CD4-positive, alpha-beta T cell treated with Interleukin-1 beta for 1 hour (primary cell): ENCODE measurements around the gene ACTR5.
"Not testable (repeated sequence)": the region's sequence is repeated elsewhere in the genome, so short reads cannot be mapped to it uniquely, and the experiment has no call there.

Experiments used
- DNase-seq, 2 donors: peaks; one replicate each; pipeline ENCODE4 v3.0.0-alpha.2; 2020 to 2022

The ACTR5 gene

DNA sequence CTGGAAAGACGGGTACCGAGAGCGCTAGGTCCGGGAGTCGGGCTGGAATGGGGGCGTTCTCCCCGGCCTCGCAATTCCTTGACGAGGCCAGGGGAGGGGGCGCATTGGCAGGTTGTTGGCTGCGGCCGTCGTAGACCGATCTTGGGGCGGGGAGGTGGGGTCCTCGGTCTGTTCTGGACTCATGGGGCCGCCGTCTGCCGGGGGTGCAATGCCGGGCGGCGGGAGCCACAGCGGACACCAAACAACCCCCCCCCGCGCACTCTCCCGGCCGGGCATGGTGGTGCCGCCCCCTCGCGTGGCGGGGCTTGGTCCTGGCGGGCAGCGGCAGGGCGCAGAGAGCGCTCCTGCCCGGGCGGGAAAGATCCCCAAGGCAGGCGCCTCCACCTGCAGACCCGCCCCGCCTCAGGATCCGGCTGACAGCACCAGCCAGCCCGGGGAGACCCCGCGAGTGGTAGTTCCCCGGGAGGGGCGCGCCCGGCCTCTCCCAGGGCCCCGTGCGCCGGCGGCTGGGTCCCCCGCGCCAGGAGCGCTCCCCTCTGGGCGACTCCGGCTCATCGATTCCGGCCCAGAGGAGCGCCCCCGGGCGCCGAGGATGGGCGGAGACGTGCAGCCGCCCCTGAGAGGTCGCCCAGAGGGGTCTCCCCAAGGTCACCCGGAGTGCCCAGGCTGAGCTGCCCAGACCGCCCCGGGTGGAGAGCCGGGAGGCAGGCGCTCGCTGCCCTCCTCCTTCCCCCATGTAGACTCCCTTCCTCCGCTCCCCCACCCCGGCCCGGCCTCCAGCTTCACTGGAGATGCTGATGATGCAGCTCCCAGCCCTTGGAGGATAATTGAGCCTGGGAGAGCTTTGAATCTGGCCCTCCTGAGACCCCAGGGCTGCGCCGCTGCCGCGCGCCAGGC is 57.9 kb downstream of the ACTR5 start:
- peak; percentile 47 for DNase-seq

GRCh38 chr20:38806855-38807655 is 58.8 kb downstream of the ACTR5 start:
- DNase-seq = peak; percentile 58 to 65

GRCh38 chr20:38809942-38810341 is 61.7 kb downstream of the ACTR5 start:
- no peak for DNase-seq

DNA sequence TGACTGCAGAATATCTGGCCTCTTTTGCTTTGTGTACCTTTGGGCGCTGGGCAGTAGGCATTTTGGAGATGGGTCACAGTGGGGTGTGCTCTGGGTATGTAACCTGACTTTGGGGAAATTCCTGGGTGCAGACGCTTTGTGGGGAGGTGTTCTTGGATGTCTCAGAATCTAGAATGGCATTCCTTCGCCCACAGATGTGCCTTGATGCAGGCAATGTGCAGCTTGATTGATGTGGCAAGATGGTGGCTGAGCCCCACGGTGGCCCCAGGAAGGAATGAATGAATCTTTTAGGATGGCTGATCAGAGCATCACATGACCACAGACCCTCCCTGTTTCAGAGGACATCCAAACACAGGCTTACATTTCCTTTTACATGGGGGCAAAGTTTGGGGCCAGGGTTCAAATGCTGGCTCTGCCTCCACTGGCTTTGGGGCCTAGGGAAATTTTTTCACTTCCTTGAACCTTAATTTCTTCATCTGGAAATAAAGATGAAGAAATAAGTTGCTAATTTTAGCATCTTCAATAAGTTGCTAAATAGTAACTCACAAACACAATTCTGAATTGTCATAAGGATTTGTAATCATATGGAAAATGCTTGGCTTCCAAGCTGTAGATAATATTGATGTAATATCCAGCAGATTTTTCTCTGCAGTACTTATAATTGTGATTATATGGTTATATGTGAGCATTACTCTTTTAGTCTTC is 62.8 kb downstream of the ACTR5 start:
- peak in 1 of 2 donors; percentile 32 for DNase-seq

- no peak for DNase-seq
Measured at GRCh38 chr20:38811769-38812168, 63.5 kb downstream of the ACTR5 start.

DNA sequence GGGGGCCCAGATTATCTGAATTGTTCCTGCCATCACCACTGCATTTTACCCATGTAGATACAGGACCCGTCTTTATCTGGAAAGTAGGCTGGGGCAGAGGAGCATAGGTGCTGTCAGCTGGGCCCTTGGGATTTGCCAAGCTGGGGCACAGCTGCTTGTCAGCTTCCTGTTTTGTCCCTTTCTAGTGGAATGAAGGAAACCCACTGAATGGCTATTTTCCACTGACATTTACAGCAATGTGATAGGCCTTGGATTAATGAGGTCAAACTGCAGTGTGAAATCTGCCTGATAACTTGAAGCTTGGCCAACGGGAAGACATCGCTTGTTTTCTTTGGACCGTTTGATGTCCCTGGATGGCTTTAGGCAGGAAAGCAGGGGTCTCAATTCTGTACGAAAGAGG is 63.9 kb downstream of the ACTR5 start:
- no peak for DNase-seq

GRCh38 chr20:38812709-38813573 is 64.7 kb downstream of the ACTR5 start:
- no peak for DNase-seq

DNA sequence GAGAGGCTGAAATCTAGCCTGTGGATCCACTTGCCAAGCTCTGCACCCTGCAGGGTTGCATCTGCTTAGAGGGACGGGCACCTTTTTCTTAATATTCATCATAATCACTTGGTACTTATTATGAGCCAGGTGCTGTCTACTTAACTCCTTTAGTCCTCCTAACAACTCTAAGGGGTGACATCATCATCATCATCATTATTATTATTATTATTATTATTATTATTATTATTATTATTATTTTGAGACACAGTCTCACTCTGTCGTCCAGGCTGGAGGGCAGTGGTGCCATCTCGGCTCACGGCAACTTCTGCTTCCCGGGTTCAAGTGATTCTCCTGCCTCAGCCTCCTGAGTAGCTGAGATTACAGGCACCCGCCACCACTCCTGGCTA is 65.3 kb downstream of the ACTR5 start:
- DNase-seq = not testable (repeated sequence)

GRCh38 chr20:38815446-38815845 is 67.2 kb downstream of the ACTR5 start:
- no peak for DNase-seq

GRCh38 chr20:38818113-38819065 is 70.1 kb downstream of the ACTR5 start:
- DNase-seq = no peak
